Vagina (tissue), 2 donors: ENCODE data around the gene GPM6B. TPM values are rescaled to one million over a fixed set of nuclear protein-coding genes. Genes with fewer than 3 reads are reported as not detected.

Source experiments
- DNase-seq, 2 donors: peaks; one replicate each; pipeline ENCODE4 v3.0.0-alpha.2; 2017; ENCODE audit errors: extremely low spot score in 2 of 2
- H3K27ac ChIP-seq: fragments of 200-600 bp; sonication (generic); one replicate; pipeline ENCODE4 v1.5.1; 2019
- H3K27me3 ChIP-seq: fragments of 200-600 bp; sonication (generic); one replicate; pipeline ENCODE4 v1.5.1; 2019
- H3K36me3 ChIP-seq, 2 donors: fragments of 200-600 bp; sonication (generic); one replicate each; pipeline ENCODE4 v1.5.1; 2017 to 2019
- H3K4me1 ChIP-seq: fragments of 200-600 bp; sonication (generic); one replicate; pipeline ENCODE4 v1.5.1; 2019
- H3K4me3 ChIP-seq, 2 donors: fragments of 200-600 bp; sonication (generic); 1 replicate in 1 of 2; 2 replicates in 1 of 2; pipeline ENCODE4 v1.5.1; 2016 to 2019
- H3K9me3 ChIP-seq: fragments of 200-600 bp; sonication (generic); one replicate; pipeline ENCODE4 v1.5.1; 2019
- POLR2A ChIP-seq, 2 donors: fragments of 450-650 bp; IDR thresholded peaks; one replicate each; pipeline ENCODE4 v1.6.1; 2017; ENCODE audit warnings: antibody characterized with exemption in 2 of 2, mild to moderate bottlenecking in 2 of 2, moderate library complexity in 2 of 2
- POLR2AphosphoS5 ChIP-seq, 2 donors: sonication (generic); formaldehyde crosslinking; IDR thresholded peaks; one replicate each; pipeline ENCODE4 v1.9.0; 2017; ENCODE audit warnings: antibody characterized with exemption in 2 of 2, mild to moderate bottlenecking in 2 of 2, low read depth in 1 of 2; ENCODE audit not compliant: insufficient read depth in 1 of 2
- intact Hi-C: fragments of 100-400 bp; cut with DNase I; formaldehyde crosslinking; loops from one replicate; pipeline ENCODE4 v1.15.1; 2023
- total RNA-seq: library from RNA; depleted of rRNA; stranded (reverse); fragments of >200 nt; gene quantifications from one replicate; pipeline ENCODE4 v1.2.3, GENCODE V29; 2016
- TF ChIP-seq, protein P1 (sequence below), 3 experiments: fragments of 450-650 bp in 2 of 3; fragments of 200-600 bp in 1 of 3; sonication (generic) in 1 of 3; IDR thresholded peaks; one replicate each; pipeline ENCODE4 v1.5.1; 2017 to 2019; ENCODE audit warnings: antibody characterized with exemption in 3 of 3, mild to moderate bottlenecking in 2 of 3, moderate library complexity in 2 of 3

Gene GPM6B
- total RNA-seq, 1 donor from 2014 or later, result 15.7 TPM

DNA sequence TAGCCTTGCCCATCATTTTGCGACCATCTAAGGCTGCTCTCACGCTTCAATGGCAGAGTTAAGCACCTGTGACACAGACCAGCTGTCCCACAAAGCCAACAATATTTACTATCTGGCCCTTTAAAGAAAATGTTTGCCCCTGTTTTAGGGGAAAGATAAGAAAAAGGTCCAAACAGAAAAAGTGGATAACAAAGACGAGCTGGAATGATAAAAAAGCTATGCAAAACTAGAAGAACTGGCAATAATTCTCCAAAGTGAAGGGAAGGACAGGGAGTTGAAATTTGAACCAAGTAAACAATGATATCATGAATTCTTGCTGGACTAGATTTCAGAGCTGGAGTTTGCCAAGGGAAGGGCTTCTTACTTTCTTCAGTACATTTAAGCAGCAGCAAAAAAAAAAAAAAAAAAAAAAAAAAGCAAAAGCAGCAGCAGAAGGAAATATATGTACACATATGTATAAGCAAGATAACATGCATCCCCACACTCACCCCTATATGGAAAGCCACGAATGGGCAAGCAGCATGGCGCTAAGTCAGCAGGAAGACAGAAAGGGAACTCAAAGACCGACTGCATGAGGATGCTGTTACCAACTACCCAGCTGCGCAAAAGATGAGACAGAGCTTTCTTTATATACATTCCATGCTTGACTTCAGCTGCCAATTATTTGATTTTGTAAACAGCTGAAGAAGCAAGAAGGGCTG lies 94.9 kb downstream of the GPM6B start:
- no peak overlapping the region for H3K4me3 ChIP-seq
- TF ChIP-seq, protein P1, sequence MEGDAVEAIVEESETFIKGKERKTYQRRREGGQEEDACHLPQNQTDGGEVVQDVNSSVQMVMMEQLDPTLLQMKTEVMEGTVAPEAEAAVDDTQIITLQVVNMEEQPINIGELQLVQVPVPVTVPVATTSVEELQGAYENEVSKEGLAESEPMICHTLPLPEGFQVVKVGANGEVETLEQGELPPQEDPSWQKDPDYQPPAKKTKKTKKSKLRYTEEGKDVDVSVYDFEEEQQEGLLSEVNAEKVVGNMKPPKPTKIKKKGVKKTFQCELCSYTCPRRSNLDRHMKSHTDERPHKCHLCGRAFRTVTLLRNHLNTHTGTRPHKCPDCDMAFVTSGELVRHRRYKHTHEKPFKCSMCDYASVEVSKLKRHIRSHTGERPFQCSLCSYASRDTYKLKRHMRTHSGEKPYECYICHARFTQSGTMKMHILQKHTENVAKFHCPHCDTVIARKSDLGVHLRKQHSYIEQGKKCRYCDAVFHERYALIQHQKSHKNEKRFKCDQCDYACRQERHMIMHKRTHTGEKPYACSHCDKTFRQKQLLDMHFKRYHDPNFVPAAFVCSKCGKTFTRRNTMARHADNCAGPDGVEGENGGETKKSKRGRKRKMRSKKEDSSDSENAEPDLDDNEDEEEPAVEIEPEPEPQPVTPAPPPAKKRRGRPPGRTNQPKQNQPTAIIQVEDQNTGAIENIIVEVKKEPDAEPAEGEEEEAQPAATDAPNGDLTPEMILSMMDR (IDR thresholded peaks at IDR 0.05), result no peak
- no peaks in the 10 kb centered on the region for H3K27me3 ChIP-seq
- intact Hi-C loops, result no loop called here
- peaks cover 18% of the 10 kb centered on the region for H3K4me1 ChIP-seq
- no peak for DNase-seq
- peaks cover 0 to 4% of the 10 kb centered on the region in 2 donors for H3K36me3 ChIP-seq
- peak overlapping the region; percentile 59 for H3K27ac ChIP-seq
- no peaks in the 10 kb centered on the region for H3K9me3 ChIP-seq

- Histone ChIP-seq H3K36me3 (peaks cover 0 to 4% of the 10 kb centered on the region in 2 donors), H3K4me3 (no peak overlapping the region), H3K27ac (peak overlapping the region; percentile 59), H3K9me3 (no peaks in the 10 kb centered on the region), H3K27me3 (no peaks in the 10 kb centered on the region), H3K4me1 (peaks cover 19% of the 10 kb centered on the region)
- intact Hi-C loops, result no loop called here
- no peak for TF ChIP-seq POLR2AphosphoS5 (IDR thresholded peaks at IDR 0.05; ENCODE audit: insufficient read depth in 1 of 2, low read depth in 1 of 2)
- TF ChIP-seq, protein P1 (IDR thresholded peaks at IDR 0.05), result no peak
- no peak for TF ChIP-seq POLR2A (IDR thresholded peaks at IDR 0.05)
- DNase-seq, result no peak
Observed at GRCh38 chrX:13721371-13721770, 95.5 kb downstream of the GPM6B start.

Other genes starting within 250 kb of the GPM6B start
- 0.98 TPM for gene EGFL6, start 247.5 kb downstream of the GPM6B start, total RNA-seq
- gene TCEANC, start 164.0 kb downstream of the GPM6B start, total RNA-seq, result 3.2 TPM
- 15.0 TPM for gene RAB9A, start 128.0 kb downstream of the GPM6B start, total RNA-seq
- 14.2 TPM for gene TRAPPC2, start 82.5 kb downstream of the GPM6B start, total RNA-seq
- gene OFD1, start 82.3 kb downstream of the GPM6B start, total RNA-seq, result 49.1 TPM
- 16.5 TPM for gene GEMIN8, start 212.8 kb upstream of the GPM6B start, total RNA-seq